ENCODE results near the gene CDH23. TPM values are rescaled to one million over a fixed set of nuclear protein-coding genes. Genes with fewer than 3 reads are reported as not detected.

CDH23 gene
- total and polyA plus RNA-seq, 10 of the 15 experiments (the other 5 are each of a cell fraction or from before 2014, with no cell fraction given): 0.09 to 0.40 (median 0.15) TPM; not detected in 1

DNA sequence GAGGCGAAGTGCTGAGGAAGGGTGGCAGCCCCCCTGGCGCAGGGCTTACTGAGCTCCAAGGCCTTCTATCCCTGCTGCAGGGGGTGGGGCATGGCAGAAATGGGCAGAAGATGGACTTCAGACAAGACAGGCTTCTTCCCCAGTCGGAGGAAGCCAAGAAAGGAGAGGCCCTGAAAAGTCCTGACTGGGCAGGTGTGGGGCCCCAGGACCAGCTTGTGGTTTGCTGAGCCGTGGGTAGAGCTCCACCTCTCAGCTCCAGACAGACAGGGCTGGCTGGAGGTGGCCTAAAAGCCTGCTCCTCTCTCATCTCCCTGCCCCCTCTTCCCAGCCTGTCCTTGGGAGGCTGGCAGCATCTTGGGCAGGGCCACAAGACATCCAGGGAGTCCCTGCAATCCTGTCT lies 255.2 kb downstream of the CDH23 start (continued):
- TF ChIP-seq, protein P1, sequence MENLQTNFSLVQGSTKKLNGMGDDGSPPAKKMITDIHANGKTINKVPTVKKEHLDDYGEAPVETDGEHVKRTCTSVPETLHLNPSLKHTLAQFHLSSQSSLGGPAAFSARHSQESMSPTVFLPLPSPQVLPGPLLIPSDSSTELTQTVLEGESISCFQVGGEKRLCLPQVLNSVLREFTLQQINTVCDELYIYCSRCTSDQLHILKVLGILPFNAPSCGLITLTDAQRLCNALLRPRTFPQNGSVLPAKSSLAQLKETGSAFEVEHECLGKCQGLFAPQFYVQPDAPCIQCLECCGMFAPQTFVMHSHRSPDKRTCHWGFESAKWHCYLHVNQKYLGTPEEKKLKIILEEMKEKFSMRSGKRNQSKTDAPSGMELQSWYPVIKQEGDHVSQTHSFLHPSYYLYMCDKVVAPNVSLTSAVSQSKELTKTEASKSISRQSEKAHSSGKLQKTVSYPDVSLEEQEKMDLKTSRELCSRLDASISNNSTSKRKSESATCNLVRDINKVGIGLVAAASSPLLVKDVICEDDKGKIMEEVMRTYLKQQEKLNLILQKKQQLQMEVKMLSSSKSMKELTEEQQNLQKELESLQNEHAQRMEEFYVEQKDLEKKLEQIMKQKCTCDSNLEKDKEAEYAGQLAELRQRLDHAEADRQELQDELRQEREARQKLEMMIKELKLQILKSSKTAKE (IDR thresholded peaks at IDR 0.05; ENCODE audit: low read depth, poor library complexity, severe bottlenecking): no peak
- TF ChIP-seq TBL1XR1 (IDR thresholded peaks at IDR 0.05; ENCODE audit: low read depth, low read length) (no peak), MTA3 (IDR thresholded peaks at IDR 0.05; ENCODE audit: borderline replicate concordance, low read length) (no peak), POLR2A (IDR thresholded peaks at IDR 0.05; ENCODE audit: low read depth, low read length) (no peak), FOXM1 (IDR thresholded peaks at IDR 0.05; ENCODE audit: low read depth, low read length) (no peak), STAT1 (conservative IDR thresholded peaks at IDR 0.05) (no peak), SMAD5 (IDR thresholded peaks at IDR 0.05; ENCODE audit: low read depth) (no peak)

DNA sequence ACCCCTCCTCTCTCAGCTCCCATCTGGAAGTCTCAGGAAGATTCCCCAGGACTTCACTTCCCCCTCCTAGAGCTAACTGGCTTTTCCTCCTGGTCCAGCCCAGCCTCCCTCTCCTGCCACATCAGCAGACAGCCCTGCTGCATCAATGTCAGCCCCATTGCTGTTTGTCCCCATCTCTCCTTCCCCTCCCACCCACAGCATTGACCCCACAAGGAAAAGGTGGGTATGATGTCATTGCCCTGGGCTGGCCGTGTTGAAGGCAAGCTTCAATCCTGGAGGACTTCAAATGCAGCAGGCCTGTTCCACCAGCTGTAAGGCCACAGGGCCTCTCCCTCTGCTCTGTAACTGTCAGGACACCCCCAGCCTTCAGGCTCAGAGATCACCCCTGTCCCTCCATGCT lies 256.3 kb downstream of the CDH23 start:
- peaks cover 11% of the 10 kb centered on the region for H3K4me1 ChIP-seq (ENCODE audit: control insufficient read depth, insufficient read depth, low read length)
- H2AFZ ChIP-seq (ENCODE audit: control insufficient read depth, low read depth, low read length): no peak overlapping the region
- no peaks in the 10 kb centered on the region for H3K27me3 ChIP-seq (replicated peaks in 1 of 2; ENCODE audit: control insufficient read depth in 2 of 2, insufficient read depth in 2 of 2, low read length in 1 of 2)
- no peak overlapping the region for H3K27ac ChIP-seq (ENCODE audit: control insufficient read depth, insufficient read depth)
- no peak overlapping the region for H3K9ac ChIP-seq (ENCODE audit: control insufficient read depth, insufficient read depth, low read length)
- ATAC-seq (no peak), DNase-seq (ENCODE audit: low read depth, low spot score) (no peak), FAIRE-seq (no peak)
- no peaks in the 10 kb centered on the region for H4K20me1 ChIP-seq (ENCODE audit: control insufficient read depth, insufficient read depth)
- no peak for TF ChIP-seq ZNF207 (IDR thresholded peaks at IDR 0.05; ENCODE audit: borderline replicate concordance)
- TF ChIP-seq NR2C2 (IDR thresholded peaks at IDR 0.05; ENCODE audit: borderline replicate concordance, control insufficient read depth, insufficient read length, low read depth): no peak
- TF ChIP-seq FOXM1 (IDR thresholded peaks at IDR 0.05; ENCODE audit: low read depth, low read length): no peak
- TF ChIP-seq SP1 (IDR thresholded peaks at IDR 0.05; ENCODE audit: low read depth, low read length): no peak
- TF ChIP-seq, protein P2, sequence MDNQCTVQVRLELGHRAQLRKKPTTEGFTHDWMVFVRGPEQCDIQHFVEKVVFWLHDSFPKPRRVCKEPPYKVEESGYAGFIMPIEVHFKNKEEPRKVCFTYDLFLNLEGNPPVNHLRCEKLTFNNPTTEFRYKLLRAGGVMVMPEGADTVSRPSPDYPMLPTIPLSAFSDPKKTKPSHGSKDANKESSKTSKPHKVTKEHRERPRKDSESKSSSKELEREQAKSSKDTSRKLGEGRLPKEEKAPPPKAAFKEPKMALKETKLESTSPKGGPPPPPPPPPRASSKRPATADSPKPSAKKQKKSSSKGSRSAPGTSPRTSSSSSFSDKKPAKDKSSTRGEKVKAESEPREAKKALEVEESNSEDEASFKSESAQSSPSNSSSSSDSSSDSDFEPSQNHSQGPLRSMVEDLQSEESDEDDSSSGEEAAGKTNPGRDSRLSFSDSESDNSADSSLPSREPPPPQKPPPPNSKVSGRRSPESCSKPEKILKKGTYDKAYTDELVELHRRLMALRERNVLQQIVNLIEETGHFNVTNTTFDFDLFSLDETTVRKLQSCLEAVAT (IDR thresholded peaks at IDR 0.05): no peak
- no peak for TF ChIP-seq SPI1 (IDR thresholded peaks at IDR 0.05; ENCODE audit: borderline replicate concordance, insufficient read depth, low read depth, low read length)
- no peak for TF ChIP-seq HDAC6 (IDR thresholded peaks at IDR 0.05; ENCODE audit: unreplicated experiment)
- TF ChIP-seq CHD1 (IDR thresholded peaks at IDR 0.05; ENCODE audit: low read depth, low read length): no peak
- no peak for TF ChIP-seq RFX5 (IDR thresholded peaks at IDR 0.05; ENCODE audit: low read depth, low read length)
- no peak for TF ChIP-seq PAX8 (IDR thresholded peaks at IDR 0.05)
- TF ChIP-seq EED (IDR thresholded peaks at IDR 0.05; ENCODE audit: low read depth): no peak
- no peak for TF ChIP-seq TAF1 (IDR thresholded peaks at IDR 0.05; ENCODE audit: borderline replicate concordance, low read depth, low read length)
- no peak for TF ChIP-seq SIX5 (IDR thresholded peaks at IDR 0.05; ENCODE audit: low read depth, low read length, severe bottlenecking)
- TF ChIP-seq, protein P3, sequence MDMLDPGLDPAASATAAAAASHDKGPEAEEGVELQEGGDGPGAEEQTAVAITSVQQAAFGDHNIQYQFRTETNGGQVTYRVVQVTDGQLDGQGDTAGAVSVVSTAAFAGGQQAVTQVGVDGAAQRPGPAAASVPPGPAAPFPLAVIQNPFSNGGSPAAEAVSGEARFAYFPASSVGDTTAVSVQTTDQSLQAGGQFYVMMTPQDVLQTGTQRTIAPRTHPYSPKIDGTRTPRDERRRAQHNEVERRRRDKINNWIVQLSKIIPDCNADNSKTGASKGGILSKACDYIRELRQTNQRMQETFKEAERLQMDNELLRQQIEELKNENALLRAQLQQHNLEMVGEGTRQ (IDR thresholded peaks at IDR 0.05; ENCODE audit: borderline replicate concordance, low read depth, low read length): no peak
- no peaks in the 10 kb centered on the region for H3K9me3 ChIP-seq (replicated peaks; ENCODE audit: control insufficient read depth, insufficient read depth, low read length)
- RAD21 ChIA-PET (ENCODE audit: unreplicated experiment): no interaction called here
- H3K4me3 ChIP-seq: no peak overlapping the region
- no TSS peak for BruUV-seq (replicated peaks)
- in situ Hi-C loops (cut with MboI) (no loop called here), intact Hi-C loops (cut with micrococcal nuclease; ENCODE audit: unreplicated experiment) (no loop called here)
- CTCF ChIA-PET: interaction anchor here (1.4 to 1.6 kb wide), 2 partner anchors 10 to 12 kb away, joined by 5 to 6 read pairs; no protein-coding TSS in a partner anchor
- no peak overlapping the region for H3K4me2 ChIP-seq (ENCODE audit: control insufficient read depth, insufficient read depth)
- POLR2A ChIA-PET: interaction anchor here (0.6 to 0.9 kb wide), 2 partner anchors 10 to 41 kb away, joined by 3 to 4 read pairs; no protein-coding TSS in a partner anchor
- H3K79me2 ChIP-seq (ENCODE audit: control insufficient read depth, insufficient read depth, low read length): no peaks in the 10 kb centered on the region
- WGBS (ENCODE audit: insufficient coverage, insufficient replicate concordance, low lambda C conversion rate, missing lambda C conversion rate): 0% methylated on average over 1 of the region's 1 CpG
- H3K36me3 ChIP-seq (ENCODE audit: control insufficient read depth in 2 of 2, insufficient read depth in 2 of 2, low read length in 1 of 2): no peaks in the 10 kb centered on the region
- SMC1A ChIA-PET (ENCODE audit: uncharacterized antibody, unreplicated experiment): no interaction called here

Data from GM12878 (cell line).